ENCODE measurements around the gene SHB. TPM values are rescaled to one million over a fixed set of nuclear protein-coding genes. Genes with fewer than 3 reads are reported as not detected.

Gene SHB
- total and polyA plus RNA-seq, 2 donors: 4.9 to 5.5 TPM

DNA sequence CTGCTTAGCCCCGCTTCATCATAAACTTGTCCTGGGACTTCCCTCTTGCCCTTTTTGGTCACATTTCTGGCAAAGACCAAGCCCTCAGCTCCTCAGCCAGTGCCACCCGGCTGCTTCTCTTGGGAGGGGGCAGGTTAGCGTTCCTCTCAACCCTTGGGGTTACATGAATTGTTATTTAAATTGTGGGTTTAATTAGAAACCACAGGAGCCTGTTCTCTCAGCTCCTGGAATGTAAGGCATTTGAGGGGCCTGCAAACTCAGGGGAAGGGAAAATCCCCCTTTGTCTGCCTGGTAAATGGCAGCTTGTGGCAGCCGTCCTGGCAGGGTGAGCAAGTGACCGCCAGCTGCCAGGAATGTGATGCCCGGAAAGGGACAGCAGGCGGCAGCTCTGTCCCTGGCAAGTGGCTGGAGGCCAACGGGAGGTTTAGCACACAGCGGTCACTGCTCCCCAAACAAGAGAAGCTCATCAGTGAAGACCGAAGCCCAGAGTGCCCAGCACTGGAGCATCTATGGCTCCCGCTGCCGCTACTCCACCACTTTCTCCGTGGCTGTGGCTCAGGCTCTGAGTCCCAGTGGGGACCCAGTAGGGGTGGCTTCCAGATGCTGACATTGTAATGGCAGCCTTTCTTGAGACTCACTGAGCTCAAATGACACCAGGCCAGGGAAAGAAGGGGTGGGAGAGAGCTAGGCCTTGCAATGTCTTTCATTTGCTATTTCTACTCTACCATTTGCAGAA lies 51.7 kb downstream of the SHB start:
- no peaks in the 10 kb centered on the region for H3K9me3 ChIP-seq (ENCODE audit: control insufficient read depth in 2 of 2, insufficient read depth in 1 of 2, low read length in 1 of 2)
- no peak for DNase-seq (ENCODE audit: low read depth in 6 of 9, low spot score in 9 of 9)
- no peaks in the 10 kb centered on the region for H3K27me3 ChIP-seq (ENCODE audit: control insufficient read depth in 2 of 2, insufficient read depth in 1 of 2, low read length in 1 of 2)
- WGBS: 92% methylated on average over 13 of the region's 13 CpGs
- H3K4me1 ChIP-seq (ENCODE audit: control insufficient read depth in 2 of 2, insufficient read depth in 2 of 2, low read length in 2 of 2): peaks cover 0 to 14% of the 10 kb centered on the region in 2 donors
- no peaks in the 10 kb centered on the region for H3K36me3 ChIP-seq (ENCODE audit: control insufficient read depth in 2 of 2, insufficient read depth in 2 of 2, low read length in 1 of 2)
- peak overlapping the region; percentile 47 to 62 for H3K27ac ChIP-seq (ENCODE audit: low read depth in 1 of 2, low read length in 1 of 2)
- H3K4me3 ChIP-seq (ENCODE audit: low read length in 2 of 2): no peak overlapping the region

- Histone ChIP-seq H3K9me3 (ENCODE audit: control insufficient read depth in 2 of 2, insufficient read depth in 1 of 2, low read length in 1 of 2) (no peaks in the 10 kb centered on the region), H3K27ac (ENCODE audit: low read depth in 1 of 2, low read length in 1 of 2) (peak overlapping the region; percentile 17 to 31), H3K4me3 (ENCODE audit: low read length in 2 of 2) (no peak overlapping the region), H3K4me1 (ENCODE audit: control insufficient read depth in 2 of 2, insufficient read depth in 2 of 2, low read length in 2 of 2) (peaks cover 0 to 14% of the 10 kb centered on the region in 2 donors), H3K36me3 (ENCODE audit: control insufficient read depth in 2 of 2, insufficient read depth in 2 of 2, low read length in 1 of 2) (no peaks in the 10 kb centered on the region), H3K27me3 (ENCODE audit: control insufficient read depth in 2 of 2, insufficient read depth in 1 of 2, low read length in 1 of 2) (no peaks in the 10 kb centered on the region)
- WGBS: 93% methylated on average over 12 of the region's 12 CpGs
- no peak for DNase-seq (ENCODE audit: low read depth in 6 of 9, low spot score in 9 of 9)
These were observed 52.5 kb downstream of the SHB start for GRCh38 chr9:38016375-38017135.

DNA sequence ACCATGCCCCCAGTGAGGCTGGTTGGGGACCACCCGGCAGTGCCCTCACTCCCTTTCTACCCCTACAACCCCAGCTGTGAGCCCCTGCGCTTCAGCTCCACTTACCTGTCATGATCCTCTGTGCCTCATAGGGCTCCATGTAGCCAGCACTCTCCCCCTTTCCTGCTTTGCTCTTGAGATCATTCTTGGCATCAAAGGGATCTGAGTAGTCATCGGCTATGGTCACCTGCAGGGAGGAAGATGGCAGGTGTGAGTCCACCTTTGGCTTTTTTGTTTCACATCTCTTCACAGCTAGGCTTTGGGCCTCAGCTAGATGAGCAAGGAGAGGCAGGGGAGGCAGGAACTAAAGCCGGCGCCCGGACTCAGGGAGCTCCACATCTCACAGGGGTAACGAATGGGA lies 53.1 kb downstream of the SHB start:
- Histone ChIP-seq H3K4me3 (ENCODE audit: low read length in 2 of 2) (no peak overlapping the region), H3K27ac (ENCODE audit: low read depth in 1 of 2, low read length in 1 of 2) (no peak overlapping the region), H3K36me3 (ENCODE audit: control insufficient read depth in 2 of 2, insufficient read depth in 2 of 2, low read length in 1 of 2) (no peaks in the 10 kb centered on the region), H3K4me1 (ENCODE audit: control insufficient read depth in 2 of 2, insufficient read depth in 2 of 2, low read length in 2 of 2) (peaks cover 0 to 14% of the 10 kb centered on the region in 2 donors), H3K27me3 (ENCODE audit: control insufficient read depth in 2 of 2, insufficient read depth in 1 of 2, low read length in 1 of 2) (no peaks in the 10 kb centered on the region), H3K9me3 (ENCODE audit: control insufficient read depth in 2 of 2, insufficient read depth in 1 of 2, low read length in 1 of 2) (no peaks in the 10 kb centered on the region)
- no peak for DNase-seq (ENCODE audit: low read depth in 6 of 9, low spot score in 9 of 9)
- 97% methylated on average over 7 of the region's 7 CpGs for WGBS

GRCh38 chr9:38015266-38015665 lies 53.8 kb downstream of the SHB start:
- DNase-seq (ENCODE audit: low read depth in 6 of 9, low spot score in 9 of 9): no peak
- no peak overlapping the region for H3K27ac ChIP-seq (ENCODE audit: low read depth in 1 of 2, low read length in 1 of 2)
- 72% methylated on average over 4 of the region's 4 CpGs for WGBS
- H3K4me1 ChIP-seq (ENCODE audit: control insufficient read depth in 2 of 2, insufficient read depth in 2 of 2, low read length in 2 of 2): peaks cover 0 to 14% of the 10 kb centered on the region in 2 donors
- no peaks in the 10 kb centered on the region for H3K9me3 ChIP-seq (ENCODE audit: control insufficient read depth in 2 of 2, insufficient read depth in 1 of 2, low read length in 1 of 2)
- no peaks in the 10 kb centered on the region for H3K27me3 ChIP-seq (ENCODE audit: control insufficient read depth in 2 of 2, insufficient read depth in 1 of 2, low read length in 1 of 2)
- no peaks in the 10 kb centered on the region for H3K36me3 ChIP-seq (ENCODE audit: control insufficient read depth in 2 of 2, insufficient read depth in 2 of 2, low read length in 1 of 2)
- no peak overlapping the region for H3K4me3 ChIP-seq (ENCODE audit: low read length in 2 of 2)

- no peak overlapping the region for H3K27ac ChIP-seq (ENCODE audit: low read depth in 1 of 2, low read length in 1 of 2)
- H3K4me3 ChIP-seq (ENCODE audit: low read length in 2 of 2): no peak overlapping the region
- peaks cover 0 to 2% of the 10 kb centered on the region in 2 donors for H3K36me3 ChIP-seq (ENCODE audit: control insufficient read depth in 2 of 2, insufficient read depth in 2 of 2, low read length in 1 of 2)
- WGBS: 95% methylated on average over 9 of the region's 9 CpGs
- DNase-seq (ENCODE audit: low read depth in 6 of 9, low spot score in 9 of 9): no peak
- no peaks in the 10 kb centered on the region for H3K27me3 ChIP-seq (ENCODE audit: control insufficient read depth in 2 of 2, insufficient read depth in 1 of 2, low read length in 1 of 2)
- H3K4me1 ChIP-seq (ENCODE audit: control insufficient read depth in 2 of 2, insufficient read depth in 2 of 2, low read length in 2 of 2): peaks cover 8 to 19% of the 10 kb centered on the region in 2 donors
- no peaks in the 10 kb centered on the region for H3K9me3 ChIP-seq (ENCODE audit: control insufficient read depth in 2 of 2, insufficient read depth in 1 of 2, low read length in 1 of 2)
These were observed 56.1 kb downstream of the SHB start for GRCh38 chr9:38012767-38013450.

GRCh38 chr9:38011991-38012390 lies 57.0 kb downstream of the SHB start:
- H3K4me1 ChIP-seq (ENCODE audit: control insufficient read depth in 2 of 2, insufficient read depth in 2 of 2, low read length in 2 of 2): peaks cover 10 to 24% of the 10 kb centered on the region in 2 donors
- 98% methylated on average over 5 of the region's 5 CpGs for WGBS

GRCh38 chr9:38010918-38011704 lies 57.9 kb downstream of the SHB start:
- 92% methylated on average over 7 of the region's 7 CpGs for WGBS
- peaks cover 10 to 19% of the 10 kb centered on the region in 2 donors for H3K4me1 ChIP-seq (ENCODE audit: control insufficient read depth in 2 of 2, insufficient read depth in 2 of 2, low read length in 2 of 2)
- DNase-seq (ENCODE audit: low read depth in 6 of 9, low spot score in 9 of 9): no peak
- no peaks in the 10 kb centered on the region for H3K27me3 ChIP-seq (ENCODE audit: control insufficient read depth in 2 of 2, insufficient read depth in 1 of 2, low read length in 1 of 2)
- no peak overlapping the region for H3K27ac ChIP-seq (ENCODE audit: low read depth in 1 of 2, low read length in 1 of 2)
- no peaks in the 10 kb centered on the region for H3K9me3 ChIP-seq (ENCODE audit: control insufficient read depth in 2 of 2, insufficient read depth in 1 of 2, low read length in 1 of 2)
- H3K36me3 ChIP-seq (ENCODE audit: control insufficient read depth in 2 of 2, insufficient read depth in 2 of 2, low read length in 1 of 2): peaks cover 0 to 2% of the 10 kb centered on the region in 2 donors
- no peak overlapping the region for H3K4me3 ChIP-seq (ENCODE audit: low read length in 2 of 2)

More at GRCh38 chr9:38011991-38012390, 57.0 kb downstream of the SHB start:
- Histone ChIP-seq H3K9me3 (ENCODE audit: control insufficient read depth in 2 of 2, insufficient read depth in 1 of 2, low read length in 1 of 2) (no peaks in the 10 kb centered on the region), H3K4me3 (ENCODE audit: low read length in 2 of 2) (no peak overlapping the region), H3K27me3 (ENCODE audit: control insufficient read depth in 2 of 2, insufficient read depth in 1 of 2, low read length in 1 of 2) (no peaks in the 10 kb centered on the region), H3K36me3 (ENCODE audit: control insufficient read depth in 2 of 2, insufficient read depth in 2 of 2, low read length in 1 of 2) (peaks cover 0 to 2% of the 10 kb centered on the region in 2 donors), H3K27ac (ENCODE audit: low read depth in 1 of 2, low read length in 1 of 2) (no peak overlapping the region)
- DNase-seq (ENCODE audit: low read depth in 6 of 9, low spot score in 9 of 9): no peak

GRCh38 chr9:38009990-38010389 lies 59.0 kb downstream of the SHB start:
- peaks cover 0 to 2% of the 10 kb centered on the region in 2 donors for H3K36me3 ChIP-seq (ENCODE audit: control insufficient read depth in 2 of 2, insufficient read depth in 2 of 2, low read length in 1 of 2)
- H3K4me3 ChIP-seq (ENCODE audit: low read length in 2 of 2): no peak overlapping the region
- H3K27ac ChIP-seq (ENCODE audit: low read depth in 1 of 2, low read length in 1 of 2): no peak overlapping the region
- no peaks in the 10 kb centered on the region for H3K27me3 ChIP-seq (ENCODE audit: control insufficient read depth in 2 of 2, insufficient read depth in 1 of 2, low read length in 1 of 2)
- peaks cover 10 to 19% of the 10 kb centered on the region in 2 donors for H3K4me1 ChIP-seq (ENCODE audit: control insufficient read depth in 2 of 2, insufficient read depth in 2 of 2, low read length in 2 of 2)
- H3K9me3 ChIP-seq (ENCODE audit: control insufficient read depth in 2 of 2, insufficient read depth in 1 of 2, low read length in 1 of 2): no peaks in the 10 kb centered on the region
- no peak for DNase-seq (ENCODE audit: low read depth in 6 of 9, low spot score in 9 of 9)
- WGBS: 84% methylated on average over 4 of the region's 4 CpGs
